ENCODE measurements around the gene TRPV4. TPM values are rescaled to one million over a fixed set of nuclear protein-coding genes. Genes with fewer than 3 reads are reported as not detected.

Gene TRPV4
- total and polyA plus RNA-seq, 2 experiments from 2014 or later, result 0.66 to 1.1 TPM

GRCh38 chr12:109741970-109742703 lies 91.1 kb downstream of the TRPV4 start (continued):
- no peak for TF ChIP-seq CREB1 (CRISPR knock-in tag; IDR thresholded peaks at IDR 0.05; ENCODE audit: low read depth)
- TF ChIP-seq, protein P1, sequence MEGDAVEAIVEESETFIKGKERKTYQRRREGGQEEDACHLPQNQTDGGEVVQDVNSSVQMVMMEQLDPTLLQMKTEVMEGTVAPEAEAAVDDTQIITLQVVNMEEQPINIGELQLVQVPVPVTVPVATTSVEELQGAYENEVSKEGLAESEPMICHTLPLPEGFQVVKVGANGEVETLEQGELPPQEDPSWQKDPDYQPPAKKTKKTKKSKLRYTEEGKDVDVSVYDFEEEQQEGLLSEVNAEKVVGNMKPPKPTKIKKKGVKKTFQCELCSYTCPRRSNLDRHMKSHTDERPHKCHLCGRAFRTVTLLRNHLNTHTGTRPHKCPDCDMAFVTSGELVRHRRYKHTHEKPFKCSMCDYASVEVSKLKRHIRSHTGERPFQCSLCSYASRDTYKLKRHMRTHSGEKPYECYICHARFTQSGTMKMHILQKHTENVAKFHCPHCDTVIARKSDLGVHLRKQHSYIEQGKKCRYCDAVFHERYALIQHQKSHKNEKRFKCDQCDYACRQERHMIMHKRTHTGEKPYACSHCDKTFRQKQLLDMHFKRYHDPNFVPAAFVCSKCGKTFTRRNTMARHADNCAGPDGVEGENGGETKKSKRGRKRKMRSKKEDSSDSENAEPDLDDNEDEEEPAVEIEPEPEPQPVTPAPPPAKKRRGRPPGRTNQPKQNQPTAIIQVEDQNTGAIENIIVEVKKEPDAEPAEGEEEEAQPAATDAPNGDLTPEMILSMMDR (conservative IDR thresholded peaks at IDR 0.05; ENCODE audit: low read depth in 2 of 2), result no peak
- no peak for TF ChIP-seq STAT1 (IDR thresholded peaks at IDR 0.05; ENCODE audit: unreplicated experiment)
- TF ChIP-seq, protein P2, sequence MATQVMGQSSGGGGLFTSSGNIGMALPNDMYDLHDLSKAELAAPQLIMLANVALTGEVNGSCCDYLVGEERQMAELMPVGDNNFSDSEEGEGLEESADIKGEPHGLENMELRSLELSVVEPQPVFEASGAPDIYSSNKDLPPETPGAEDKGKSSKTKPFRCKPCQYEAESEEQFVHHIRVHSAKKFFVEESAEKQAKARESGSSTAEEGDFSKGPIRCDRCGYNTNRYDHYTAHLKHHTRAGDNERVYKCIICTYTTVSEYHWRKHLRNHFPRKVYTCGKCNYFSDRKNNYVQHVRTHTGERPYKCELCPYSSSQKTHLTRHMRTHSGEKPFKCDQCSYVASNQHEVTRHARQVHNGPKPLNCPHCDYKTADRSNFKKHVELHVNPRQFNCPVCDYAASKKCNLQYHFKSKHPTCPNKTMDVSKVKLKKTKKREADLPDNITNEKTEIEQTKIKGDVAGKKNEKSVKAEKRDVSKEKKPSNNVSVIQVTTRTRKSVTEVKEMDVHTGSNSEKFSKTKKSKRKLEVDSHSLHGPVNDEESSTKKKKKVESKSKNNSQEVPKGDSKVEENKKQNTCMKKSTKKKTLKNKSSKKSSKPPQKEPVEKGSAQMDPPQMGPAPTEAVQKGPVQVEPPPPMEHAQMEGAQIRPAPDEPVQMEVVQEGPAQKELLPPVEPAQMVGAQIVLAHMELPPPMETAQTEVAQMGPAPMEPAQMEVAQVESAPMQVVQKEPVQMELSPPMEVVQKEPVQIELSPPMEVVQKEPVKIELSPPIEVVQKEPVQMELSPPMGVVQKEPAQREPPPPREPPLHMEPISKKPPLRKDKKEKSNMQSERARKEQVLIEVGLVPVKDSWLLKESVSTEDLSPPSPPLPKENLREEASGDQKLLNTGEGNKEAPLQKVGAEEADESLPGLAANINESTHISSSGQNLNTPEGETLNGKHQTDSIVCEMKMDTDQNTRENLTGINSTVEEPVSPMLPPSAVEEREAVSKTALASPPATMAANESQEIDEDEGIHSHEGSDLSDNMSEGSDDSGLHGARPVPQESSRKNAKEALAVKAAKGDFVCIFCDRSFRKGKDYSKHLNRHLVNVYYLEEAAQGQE (IDR thresholded peaks at IDR 0.05; ENCODE audit: unreplicated experiment), result no peak
- no peak for TF ChIP-seq EZH2 (IDR thresholded peaks at IDR 0.05; ENCODE audit: low read depth, unreplicated experiment)
- no peak for TF ChIP-seq EZH2phosphoT487 (IDR thresholded peaks at IDR 0.05; ENCODE audit: unreplicated experiment)

DNA sequence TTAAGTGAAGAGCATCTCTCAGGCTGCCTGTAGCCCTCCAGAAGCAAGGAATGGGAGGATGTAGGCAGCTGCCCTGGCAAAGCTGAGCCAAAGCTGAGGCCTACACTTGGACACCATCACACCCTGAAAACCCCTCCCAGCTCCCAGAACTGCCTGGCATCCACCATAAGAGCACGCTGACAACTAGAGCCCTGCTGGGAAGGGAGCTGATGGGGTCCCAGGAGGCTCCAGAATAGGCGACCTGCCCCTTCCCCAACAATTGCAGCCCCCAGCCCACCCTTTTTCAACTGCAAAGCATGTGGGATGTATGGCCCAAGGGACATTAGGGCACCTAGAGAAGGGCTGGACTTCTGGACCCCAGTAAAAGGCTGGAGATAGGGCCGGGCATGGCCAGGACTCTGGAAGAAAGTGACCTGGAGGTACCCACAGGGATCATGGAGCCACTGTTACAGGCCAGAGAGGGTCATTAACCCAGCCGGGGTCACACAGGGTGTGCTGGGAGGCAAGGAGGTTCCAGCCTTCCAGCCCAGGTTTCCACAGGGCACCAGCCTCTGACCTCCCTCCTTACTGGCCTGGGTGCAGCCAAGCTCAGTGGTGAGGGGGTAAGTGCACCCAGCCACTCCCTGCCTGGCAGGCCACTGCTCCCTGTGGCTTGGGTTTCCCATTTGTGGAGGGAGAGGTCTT lies 91.8 kb downstream of the TRPV4 start:
- Histone ChIP-seq H3K27me3 (ENCODE audit: insufficient read depth) (no peaks in the 10 kb centered on the region), H3K4me3 (no peak overlapping the region), H2AFZ (no peak overlapping the region), H3K4me2 (no peak overlapping the region), H4K20me1 (replicated peaks; ENCODE audit: insufficient read depth) (no peaks in the 10 kb centered on the region; the same call in 1 of the 2 replicates), H3K27ac (ENCODE audit: low read depth) (no peak overlapping the region), H3K79me2 (replicated peaks; ENCODE audit: insufficient read depth) (no peaks in the 10 kb centered on the region), H3K9me2 (ENCODE audit: insufficient read depth) (no peaks in the 10 kb centered on the region), H3K36me3 (ENCODE audit: insufficient read depth) (no peaks in the 10 kb centered on the region), H3F3A (replicated peaks; ENCODE audit: low read depth) (no peaks in the 10 kb centered on the region), H3K4me1 (ENCODE audit: insufficient read depth) (peaks cover 13% of the 10 kb centered on the region)
- Mint-ChIP-seq H3K4me3 (no peak overlapping the region), H3K9me3 (no peaks in the 10 kb centered on the region; the same call in 2 of the 3 replicates), H3K36me3 (ENCODE audit: low read depth) (no peaks in the 10 kb centered on the region), H3K27me3 (ENCODE audit: insufficient read depth, low read depth, poor library complexity) (peaks cover 21% of the 10 kb centered on the region), H3K27ac (no peak overlapping the region), H3K4me1 (peaks cover 30% of the 10 kb centered on the region)
- ATAC-seq (no peak), DNase-seq (ENCODE audit: low spot score) (no peak)
- TF ChIP-seq ZNF114 (CRISPR knock-in tag; IDR thresholded peaks at IDR 0.05) (no peak), ZNF331 (CRISPR knock-in tag; IDR thresholded peaks at IDR 0.05; ENCODE audit: low read depth) (no peak), STAT1 (IDR thresholded peaks at IDR 0.05; ENCODE audit: unreplicated experiment) (no peak), EZH2phosphoT487 (IDR thresholded peaks at IDR 0.05; ENCODE audit: unreplicated experiment) (no peak), JUNB (IDR thresholded peaks at IDR 0.05; ENCODE audit: unreplicated experiment) (no peak)
- TF ChIP-seq, protein P3, sequence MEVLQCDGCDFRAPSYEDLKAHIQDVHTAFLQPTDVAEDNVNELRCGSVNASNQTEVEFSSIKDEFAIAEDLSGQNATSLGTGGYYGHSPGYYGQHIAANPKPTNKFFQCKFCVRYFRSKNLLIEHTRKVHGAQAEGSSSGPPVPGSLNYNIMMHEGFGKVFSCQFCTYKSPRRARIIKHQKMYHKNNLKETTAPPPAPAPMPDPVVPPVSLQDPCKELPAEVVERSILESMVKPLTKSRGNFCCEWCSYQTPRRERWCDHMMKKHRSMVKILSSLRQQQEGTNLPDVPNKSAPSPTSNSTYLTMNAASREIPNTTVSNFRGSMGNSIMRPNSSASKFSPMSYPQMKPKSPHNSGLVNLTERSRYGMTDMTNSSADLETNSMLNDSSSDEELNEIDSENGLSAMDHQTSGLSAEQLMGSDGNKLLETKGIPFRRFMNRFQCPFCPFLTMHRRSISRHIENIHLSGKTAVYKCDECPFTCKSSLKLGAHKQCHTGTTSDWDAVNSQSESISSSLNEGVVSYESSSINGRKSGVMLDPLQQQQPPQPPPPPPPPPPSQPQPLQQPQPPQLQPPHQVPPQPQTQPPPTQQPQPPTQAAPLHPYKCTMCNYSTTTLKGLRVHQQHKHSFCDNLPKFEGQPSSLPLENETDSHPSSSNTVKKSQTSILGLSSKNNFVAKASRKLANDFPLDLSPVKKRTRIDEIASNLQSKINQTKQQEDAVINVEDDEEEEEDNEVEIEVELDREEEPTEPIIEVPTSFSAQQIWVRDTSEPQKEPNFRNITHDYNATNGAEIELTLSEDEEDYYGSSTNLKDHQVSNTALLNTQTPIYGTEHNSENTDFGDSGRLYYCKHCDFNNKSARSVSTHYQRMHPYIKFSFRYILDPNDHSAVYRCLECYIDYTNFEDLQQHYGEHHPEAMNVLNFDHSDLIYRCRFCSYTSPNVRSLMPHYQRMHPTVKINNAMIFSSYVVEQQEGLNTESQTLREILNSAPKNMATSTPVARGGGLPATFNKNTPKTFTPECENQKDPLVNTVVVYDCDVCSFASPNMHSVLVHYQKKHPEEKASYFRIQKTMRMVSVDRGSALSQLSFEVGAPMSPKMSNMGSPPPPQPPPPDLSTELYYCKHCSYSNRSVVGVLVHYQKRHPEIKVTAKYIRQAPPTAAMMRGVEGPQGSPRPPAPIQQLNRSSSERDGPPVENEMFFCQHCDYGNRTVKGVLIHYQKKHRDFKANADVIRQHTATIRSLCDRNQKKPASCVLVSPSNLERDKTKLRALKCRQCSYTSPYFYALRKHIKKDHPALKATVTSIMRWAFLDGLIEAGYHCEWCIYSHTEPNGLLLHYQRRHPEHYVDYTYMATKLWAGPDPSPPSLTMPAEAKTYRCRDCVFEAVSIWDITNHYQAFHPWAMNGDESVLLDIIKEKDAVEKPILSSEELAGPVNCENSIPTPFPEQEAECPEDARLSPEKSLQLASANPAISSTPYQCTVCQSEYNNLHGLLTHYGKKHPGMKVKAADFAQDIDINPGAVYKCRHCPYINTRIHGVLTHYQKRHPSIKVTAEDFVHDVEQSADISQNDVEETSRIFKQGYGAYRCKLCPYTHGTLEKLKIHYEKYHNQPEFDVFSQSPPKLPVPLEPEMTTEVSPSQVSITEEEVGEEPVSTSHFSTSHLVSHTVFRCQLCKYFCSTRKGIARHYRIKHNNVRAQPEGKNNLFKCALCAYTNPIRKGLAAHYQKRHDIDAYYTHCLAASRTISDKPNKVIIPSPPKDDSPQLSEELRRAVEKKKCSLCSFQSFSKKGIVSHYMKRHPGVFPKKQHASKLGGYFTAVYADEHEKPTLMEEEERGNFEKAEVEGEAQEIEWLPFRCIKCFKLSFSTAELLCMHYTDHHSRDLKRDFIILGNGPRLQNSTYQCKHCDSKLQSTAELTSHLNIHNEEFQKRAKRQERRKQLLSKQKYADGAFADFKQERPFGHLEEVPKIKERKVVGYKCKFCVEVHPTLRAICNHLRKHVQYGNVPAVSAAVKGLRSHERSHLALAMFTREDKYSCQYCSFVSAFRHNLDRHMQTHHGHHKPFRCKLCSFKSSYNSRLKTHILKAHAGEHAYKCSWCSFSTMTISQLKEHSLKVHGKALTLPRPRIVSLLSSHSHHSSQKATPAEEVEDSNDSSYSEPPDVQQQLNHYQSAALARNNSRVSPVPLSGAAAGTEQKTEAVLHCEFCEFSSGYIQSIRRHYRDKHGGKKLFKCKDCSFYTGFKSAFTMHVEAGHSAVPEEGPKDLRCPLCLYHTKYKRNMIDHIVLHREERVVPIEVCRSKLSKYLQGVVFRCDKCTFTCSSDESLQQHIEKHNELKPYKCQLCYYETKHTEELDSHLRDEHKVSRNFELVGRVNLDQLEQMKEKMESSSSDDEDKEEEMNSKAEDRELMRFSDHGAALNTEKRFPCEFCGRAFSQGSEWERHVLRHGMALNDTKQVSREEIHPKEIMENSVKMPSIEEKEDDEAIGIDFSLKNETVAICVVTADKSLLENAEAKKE (CRISPR knock-in tag; IDR thresholded peaks at IDR 0.05), result no peak

Data from GM23338 (cell line).